ENCODE data around the gene CFAP61. TPM values are rescaled to one million over a fixed set of nuclear protein-coding genes. Genes with fewer than 3 reads are reported as not detected.
A peak's percentile ranks its signal among the peaks of the same experiment; 100 is the strongest.

Gene CFAP61
- total RNA-seq, 1 experiment from 2014 or later: 1.3 TPM

GRCh38 chr20:20395903-20396568 is 343.7 kb downstream of the CFAP61 start:
- DNase-seq (ENCODE audit: low read depth): no peak

DNA sequence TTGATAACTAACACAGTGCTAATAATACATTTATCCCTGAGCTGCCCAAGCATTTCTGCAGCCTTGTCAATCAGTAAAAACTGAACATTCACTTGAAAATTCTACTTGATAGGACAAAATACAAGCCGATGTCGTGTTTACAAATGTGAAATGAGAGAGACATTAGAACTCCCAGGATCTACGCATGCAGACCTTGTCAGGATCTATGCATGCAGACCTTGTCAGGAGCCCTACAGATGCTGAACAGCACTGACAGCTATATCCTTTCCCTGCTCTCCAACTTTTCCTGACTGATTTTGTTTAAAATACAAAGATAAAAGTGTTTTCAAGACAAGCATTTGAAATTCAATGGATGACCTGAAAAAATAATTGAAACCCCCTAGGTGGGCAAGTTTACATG is 344.5 kb downstream of the CFAP61 start:
- DNase-seq (ENCODE audit: low read depth): no peak

DNA sequence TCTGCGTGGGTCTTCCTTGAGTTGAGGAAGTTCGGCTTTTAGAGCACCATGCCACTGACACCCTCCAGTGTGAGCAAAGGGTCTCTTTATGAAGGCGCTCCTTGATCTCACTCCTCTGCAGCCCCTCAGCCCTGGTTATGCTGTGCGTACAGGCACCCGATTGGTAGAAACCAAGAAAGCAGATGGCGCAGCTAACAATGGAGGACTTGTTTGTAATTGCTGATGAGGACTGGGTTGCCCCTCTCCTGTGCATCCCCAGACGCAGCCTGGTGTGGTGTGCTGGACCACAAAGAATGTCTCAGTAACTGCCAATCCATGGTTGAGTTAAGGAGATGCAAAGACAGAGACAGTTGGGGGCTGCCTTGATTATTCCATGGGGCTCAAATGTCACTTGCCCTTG is 345.8 kb downstream of the CFAP61 start:
- no peak for DNase-seq (ENCODE audit: low read depth)

GRCh38 chr20:20399531-20400500 is 347.5 kb downstream of the CFAP61 start:
- no peak for DNase-seq (ENCODE audit: low read depth)

DNA sequence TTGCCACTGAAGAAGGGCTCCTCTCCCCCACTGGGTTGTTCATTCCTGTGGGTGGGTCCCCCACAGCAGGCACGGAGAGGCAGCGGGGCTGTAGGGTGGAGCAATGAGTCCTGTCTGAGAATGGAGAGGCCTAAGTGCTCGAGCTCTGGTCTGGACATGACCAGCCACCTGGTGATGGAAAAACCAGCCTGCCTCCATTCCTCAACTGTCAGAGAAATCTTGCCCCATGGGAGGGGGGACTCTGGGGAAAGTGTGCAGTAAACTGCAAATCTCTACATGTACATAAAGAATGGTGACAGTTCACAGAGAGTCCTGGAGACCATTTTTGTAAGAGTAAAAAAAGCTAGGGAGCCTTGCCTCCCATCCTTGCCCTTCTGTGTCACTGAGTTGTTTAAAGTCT is 349.7 kb downstream of the CFAP61 start:
- no peak for DNase-seq (ENCODE audit: low read depth)

DNA sequence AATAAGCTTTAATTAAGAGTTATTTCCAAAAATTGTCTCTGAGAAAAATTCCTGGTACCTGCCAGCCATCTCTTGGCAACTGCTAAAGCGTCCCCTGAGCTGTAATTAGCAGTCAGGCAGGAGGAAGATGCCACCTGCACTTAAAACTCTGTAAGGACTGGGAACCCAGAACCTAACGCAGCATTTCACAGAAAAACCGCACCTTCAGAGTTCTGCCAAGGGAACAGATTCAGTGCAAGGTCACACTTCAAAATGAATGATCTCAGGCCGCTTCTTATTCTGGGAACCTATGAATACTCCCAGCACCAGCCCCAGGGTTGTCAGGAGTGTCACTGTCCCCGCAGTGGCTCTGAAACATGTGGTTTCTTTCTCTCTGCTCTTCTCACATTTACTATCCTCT is 352.3 kb downstream of the CFAP61 start:
- no peak for DNase-seq (ENCODE audit: low read depth)

- DNase-seq (ENCODE audit: low read depth): no peak
Observed at GRCh38 chr20:20405623-20406022, 353.3 kb downstream of the CFAP61 start.

DNA sequence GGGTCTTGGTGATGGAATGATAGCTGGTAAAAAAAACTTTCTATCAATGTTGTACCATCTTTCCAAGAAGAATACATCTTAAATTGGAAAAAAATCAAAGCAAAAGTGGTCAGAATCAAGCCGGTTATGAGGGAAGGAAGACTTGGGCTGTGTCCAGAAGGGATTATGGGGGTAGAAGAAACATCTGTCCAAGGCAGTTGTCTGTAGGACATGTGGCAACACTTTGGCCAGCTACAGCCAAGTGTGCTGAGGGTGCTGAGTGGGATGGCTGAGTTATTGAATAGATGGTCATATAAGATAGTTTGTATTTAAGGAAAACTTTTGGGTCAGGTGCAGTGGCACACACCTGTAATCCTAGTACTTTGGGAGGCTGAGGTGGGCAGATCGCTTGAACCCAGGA is 354.0 kb downstream of the CFAP61 start:
- no peak for DNase-seq (ENCODE audit: low read depth)

- DNase-seq (ENCODE audit: low read depth): peak; percentile 49
Observed at GRCh38 chr20:20407891-20408805, 355.8 kb downstream of the CFAP61 start.

GRCh38 chr20:20409331-20409730 is 357.0 kb downstream of the CFAP61 start:
- no peak for DNase-seq (ENCODE audit: low read depth)

Other genes starting within 250 kb of the CFAP61 start
- 103 and 135 TPM in 2 replicates for gene NAA20, start 35.2 kb upstream of the CFAP61 start, total RNA-seq (2014; rRNA removed; shearing (Covaris generic))
- gene CRNKL1, start 66 bp upstream of the CFAP61 start, total RNA-seq (2014; rRNA removed; shearing (Covaris generic)): 32.7 and 44.2 TPM in 2 replicates